Measurements from ENCODE around the gene COPS4. TPM values are rescaled to one million over a fixed set of nuclear protein-coding genes. Genes with fewer than 3 reads are reported as not detected.

Gene COPS4
- total RNA-seq, 1 donor from 2014 or later: 30.3 TPM

DNA sequence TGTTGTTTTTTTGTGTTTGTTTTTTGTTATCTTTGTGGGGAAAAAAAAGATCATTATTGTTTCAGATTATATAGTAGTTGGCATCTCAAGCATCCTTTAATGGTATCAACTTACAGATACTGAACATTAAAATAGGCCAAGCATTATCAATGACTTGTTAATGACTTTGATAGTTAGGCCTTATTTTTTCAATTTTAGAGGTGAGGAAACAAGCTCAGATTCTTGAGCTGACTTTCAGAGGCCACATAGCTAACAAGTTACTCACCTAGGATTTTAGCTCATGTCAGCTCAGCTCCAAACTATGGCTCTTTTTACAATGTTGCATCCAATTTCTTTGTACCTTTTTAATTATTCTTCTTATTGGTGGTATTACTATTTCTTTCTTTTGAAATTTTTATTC, 80.0 kb downstream of the COPS4 start:
- intact Hi-C loops (cut with micrococcal nuclease): loop anchor here (1.0 to 10.0 kb wide), 12 partner anchors 11 to 1620 kb away; partner anchors contain the start of genes ABRAXAS1 and HNRNPD

DNA sequence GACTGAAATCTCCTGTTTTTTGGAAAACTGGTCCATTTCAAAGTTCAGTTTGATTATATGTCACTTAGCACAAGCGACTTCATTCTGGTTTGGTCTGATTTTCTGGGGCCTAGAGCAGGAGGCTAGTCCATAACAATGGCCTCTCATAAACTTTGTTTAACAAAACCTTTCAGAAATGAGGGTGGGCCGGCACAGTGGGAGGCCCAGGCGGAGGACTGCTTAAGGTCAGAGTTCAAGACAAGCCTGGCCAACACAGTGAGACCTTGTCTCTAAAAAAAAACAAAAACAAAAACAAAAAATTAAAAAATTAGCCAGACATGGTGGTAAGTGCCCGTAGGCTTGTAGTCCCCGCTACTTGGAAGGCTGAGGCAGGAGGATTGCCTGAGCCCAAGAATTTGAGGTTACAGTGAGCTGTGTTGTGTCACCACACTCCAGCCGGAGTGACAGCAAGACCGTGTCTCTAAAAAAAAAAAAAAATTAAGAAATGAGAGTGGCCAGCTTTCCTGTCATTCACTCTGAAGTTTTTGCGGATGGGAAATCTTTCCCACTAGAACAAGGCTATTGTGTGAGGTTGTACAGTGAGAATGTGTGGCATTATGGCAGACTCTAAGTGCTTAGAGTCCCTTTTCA, 80.8 kb downstream of the COPS4 start:
- intact Hi-C loops (cut with micrococcal nuclease): loop anchor here (2.0 to 10.0 kb wide), 3 partner anchors 39 to 1621 kb away; partner anchors contain the start of gene ABRAXAS1

DNA sequence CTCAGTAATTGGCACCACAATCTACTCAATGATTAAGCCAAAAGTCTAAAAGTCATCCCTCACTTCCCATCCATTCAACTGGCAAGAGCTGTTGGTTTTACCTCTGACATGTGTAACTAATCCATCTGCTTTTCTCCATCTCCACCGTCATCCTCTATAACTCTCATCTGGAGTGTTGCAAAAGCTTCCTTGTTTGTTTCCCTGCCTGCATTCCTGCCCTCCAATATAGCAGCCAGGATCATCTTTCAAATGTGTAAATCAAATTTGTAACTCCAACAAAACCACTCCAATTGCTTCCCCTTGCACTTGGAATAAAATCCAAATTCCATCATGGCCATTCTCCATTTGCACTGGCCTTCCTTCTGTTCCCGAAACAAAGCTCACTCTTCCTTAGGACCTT, 83.9 kb downstream of the COPS4 start:
- intact Hi-C loops (cut with micrococcal nuclease): loop anchor here (10.0 kb wide), 2 partner anchors 366 to 1624 kb away; partner anchors contain the start of gene ABRAXAS1

DNA sequence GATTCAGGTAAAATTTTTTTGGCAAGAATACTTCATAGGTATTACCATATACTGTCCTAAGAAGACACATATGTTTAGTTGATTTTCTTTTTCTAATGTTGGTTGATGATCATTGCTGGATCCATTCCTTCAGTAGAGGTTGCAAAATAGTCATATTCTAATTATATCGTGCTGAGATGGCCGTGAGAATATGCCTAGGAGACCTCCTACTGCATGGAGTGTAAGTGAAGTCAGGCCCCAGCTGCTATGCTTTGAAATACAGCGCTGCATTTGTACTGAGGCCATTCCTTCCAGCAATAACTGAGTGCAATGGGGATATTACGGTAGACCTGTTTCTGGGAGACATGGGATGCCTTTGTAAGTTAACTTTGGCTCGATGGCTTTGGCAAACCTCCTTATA, 86.3 kb downstream of the COPS4 start:
- intact Hi-C loops (cut with micrococcal nuclease): no loop called here

DNA sequence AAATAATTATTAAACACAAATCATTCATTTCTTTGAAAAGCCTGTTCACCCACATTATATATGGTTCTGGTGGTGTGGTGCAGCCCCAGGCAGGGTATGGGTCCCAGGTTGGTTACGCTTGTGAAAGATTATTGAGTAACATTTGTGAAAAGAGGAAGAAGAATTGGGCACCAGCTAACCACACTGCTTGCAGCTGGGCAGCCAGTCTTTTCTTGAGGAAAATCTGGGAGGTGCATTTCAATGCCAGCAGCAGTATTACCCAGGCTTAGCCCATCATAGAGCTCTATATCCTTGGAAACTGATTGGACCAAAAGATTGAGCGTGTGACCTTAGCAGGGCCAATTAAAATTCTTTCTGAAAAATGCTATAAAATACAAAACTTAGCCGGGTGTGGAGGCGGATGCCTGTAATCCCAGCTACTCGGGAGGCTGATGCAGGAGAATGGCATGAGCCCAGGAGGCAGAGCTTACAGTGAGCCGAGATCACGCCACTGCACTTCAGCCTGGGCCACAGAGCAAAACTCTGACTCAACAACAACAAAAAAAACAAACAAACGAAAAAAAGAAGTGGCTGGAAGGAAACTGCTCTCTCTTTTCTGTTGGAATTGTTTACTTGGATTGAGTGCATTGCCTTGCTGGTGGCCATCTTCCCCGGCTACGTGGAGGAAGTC, 89.3 kb downstream of the COPS4 start:
- intact Hi-C loops (cut with micrococcal nuclease): no loop called here

Other genes starting within 250 kb of the COPS4 start
- 0.22 and 0.25 TPM in 2 replicates for gene SCD5, start 236.4 kb upstream of the COPS4 start, total RNA-seq
- 174 TPM in 2 replicates for gene SEC31A, start 144.0 kb upstream of the COPS4 start, total RNA-seq
- 1.3 and 1.8 TPM in 2 replicates for gene THAP9, start 134.4 kb upstream of the COPS4 start, total RNA-seq
- gene LIN54, start 24.4 kb upstream of the COPS4 start, total RNA-seq: 30.1 and 30.4 TPM in 2 replicates
- gene PLAC8, start 79.5 kb downstream of the COPS4 start, total RNA-seq: 200 TPM in 2 replicates
- 9.6 and 10.9 TPM in 2 replicates for gene COQ2, start 249.6 kb downstream of the COPS4 start, total RNA-seq

Data from T-helper 1 cell treated with Interleukin-12 subunit alpha and Interleukin-12 subunit beta and Interleukin-4 antibody, amounts not matched to agents 30 ng/mL and 1 ng/mL, for 36 hours (primary cell).